ENCODE data around the gene ETNK2. TPM values are rescaled to one million over a fixed set of nuclear protein-coding genes. Genes with fewer than 3 reads are reported as not detected.

Gene ETNK2
- total and polyA plus RNA-seq, 7 donors = 0.46 to 10.5 (median 6.6) TPM

- DNase-seq = no peak
- Histone ChIP-seq H3K4me1 (peaks cover 0 to 46% (median 37%) of the 10 kb centered on the region in 4 donors), H3K27me3 (no peaks in the 10 kb centered on the region), H3K36me3 (peaks cover 0 to 18% (median under 1%) of the 10 kb centered on the region in 4 donors), H3K9me3 (no peaks in the 10 kb centered on the region), H3K27ac (peak overlapping the region in 1 of 4 donors; percentile 41), H3K4me3 (no peak overlapping the region)
- 65 to 73% methylated on average over 11 of the region's 11 CpGs for WGBS, 2 donors
- intact Hi-C loops (cut with DNase I) = no loop called here
- no peak for TF ChIP-seq POLR2A (IDR thresholded peaks at IDR 0.05)
- TF ChIP-seq POLR2AphosphoS5 (IDR thresholded peaks at IDR 0.05) = peak in 1 of 4 donors; percentile 10
These were observed 20.6 kb downstream of the ETNK2 start for GRCh38 chr1:204130981-204131892.

DNA sequence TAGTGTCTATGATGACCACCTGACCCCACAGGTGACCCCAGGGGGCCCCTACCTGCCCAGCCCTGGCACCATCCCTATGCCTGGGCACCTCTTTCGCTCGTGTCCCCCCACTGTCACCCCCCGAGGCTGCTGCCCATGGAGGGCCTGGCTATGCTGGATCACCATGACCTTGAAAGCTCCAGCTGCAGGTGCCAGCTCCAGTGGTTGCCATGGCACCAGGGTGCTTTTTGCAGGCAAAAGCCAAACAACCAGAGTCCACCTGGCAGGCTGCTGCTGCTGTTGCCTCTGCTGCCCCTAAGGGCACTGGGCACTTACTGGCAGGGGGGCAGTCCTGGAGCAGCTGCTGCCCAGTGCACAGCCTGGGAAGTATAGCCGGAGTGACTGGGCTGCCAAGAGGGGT, 21.7 kb downstream of the ETNK2 start:
- TF ChIP-seq POLR2AphosphoS5 (IDR thresholded peaks at IDR 0.05) (peak in 1 of 4 donors; percentile 33), EP300 (IDR thresholded peaks at IDR 0.05) (no peak)

DNA sequence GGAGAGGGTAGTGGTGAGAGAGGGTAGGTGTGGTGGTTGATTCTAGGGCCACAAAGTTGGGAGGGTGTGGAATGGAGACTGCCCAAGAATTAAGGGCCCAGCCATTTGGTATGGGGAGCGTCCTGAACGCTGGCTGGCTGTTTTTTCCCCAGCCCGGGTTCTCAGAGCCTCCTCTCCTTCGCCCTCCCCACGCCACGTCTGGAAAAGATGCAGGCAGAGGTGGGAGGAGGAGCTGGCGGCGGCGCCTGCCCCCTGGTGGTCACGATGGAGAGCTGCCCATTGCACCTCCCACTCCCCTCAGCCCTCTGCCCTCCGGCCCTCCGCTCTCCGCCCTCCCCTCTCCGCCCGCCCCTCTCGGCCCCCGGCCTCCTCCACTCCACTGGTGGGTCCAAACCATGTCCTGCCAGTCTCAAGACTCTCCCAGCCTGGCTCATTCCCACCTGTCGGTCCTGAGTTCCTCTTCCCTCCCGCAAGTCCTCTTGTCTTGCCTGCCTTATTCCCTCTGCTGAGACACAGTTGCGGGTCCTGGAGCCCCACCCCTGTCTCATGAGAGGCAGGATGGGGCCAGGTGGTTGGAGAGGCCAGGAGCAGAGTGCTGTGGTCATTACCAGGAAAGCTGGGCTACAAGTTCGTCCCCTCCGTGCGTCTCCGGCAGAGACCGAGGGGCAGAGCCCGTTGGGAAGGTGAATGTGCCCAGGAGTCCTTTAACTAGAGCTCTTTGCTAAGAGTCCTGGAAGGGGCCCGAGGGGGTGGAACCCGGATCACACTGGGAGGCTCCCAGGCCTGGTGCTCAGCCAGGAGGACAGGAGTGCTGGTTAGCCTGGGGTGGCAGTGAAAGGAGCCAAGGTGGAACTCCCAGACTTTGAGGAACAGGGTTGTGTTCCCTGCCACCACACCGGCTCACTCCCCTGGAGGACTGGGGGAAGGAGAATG, 22.6 kb downstream of the ETNK2 start:
- TF ChIP-seq POLR2A (IDR thresholded peaks at IDR 0.05) (no peak), EP300 (IDR thresholded peaks at IDR 0.05) (no peak), POLR2AphosphoS5 (IDR thresholded peaks at IDR 0.05) (peak in 3 of 4 donors; percentile 36 to 59 (median 48))
- TF ChIP-seq, protein P1, sequence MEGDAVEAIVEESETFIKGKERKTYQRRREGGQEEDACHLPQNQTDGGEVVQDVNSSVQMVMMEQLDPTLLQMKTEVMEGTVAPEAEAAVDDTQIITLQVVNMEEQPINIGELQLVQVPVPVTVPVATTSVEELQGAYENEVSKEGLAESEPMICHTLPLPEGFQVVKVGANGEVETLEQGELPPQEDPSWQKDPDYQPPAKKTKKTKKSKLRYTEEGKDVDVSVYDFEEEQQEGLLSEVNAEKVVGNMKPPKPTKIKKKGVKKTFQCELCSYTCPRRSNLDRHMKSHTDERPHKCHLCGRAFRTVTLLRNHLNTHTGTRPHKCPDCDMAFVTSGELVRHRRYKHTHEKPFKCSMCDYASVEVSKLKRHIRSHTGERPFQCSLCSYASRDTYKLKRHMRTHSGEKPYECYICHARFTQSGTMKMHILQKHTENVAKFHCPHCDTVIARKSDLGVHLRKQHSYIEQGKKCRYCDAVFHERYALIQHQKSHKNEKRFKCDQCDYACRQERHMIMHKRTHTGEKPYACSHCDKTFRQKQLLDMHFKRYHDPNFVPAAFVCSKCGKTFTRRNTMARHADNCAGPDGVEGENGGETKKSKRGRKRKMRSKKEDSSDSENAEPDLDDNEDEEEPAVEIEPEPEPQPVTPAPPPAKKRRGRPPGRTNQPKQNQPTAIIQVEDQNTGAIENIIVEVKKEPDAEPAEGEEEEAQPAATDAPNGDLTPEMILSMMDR (IDR thresholded peaks at IDR 0.05) = peak; percentile 86 to 97 (median 92)
- intact Hi-C loops (cut with DNase I) = loop anchor here (1.0 kb wide), 3 partner anchors 56 to 268 kb away; partner anchors contain the start of genes SNRPE and SOX13
- Histone ChIP-seq H3K36me3 (peaks cover 12 to 32% (median 15%) of the 10 kb centered on the region in 4 donors), H3K27ac (peak overlapping the region; percentile 27 to 56 (median 42)), H3K4me1 (peaks cover 0 to 50% (median 40%) of the 10 kb centered on the region in 4 donors), H3K9me3 (no peaks in the 10 kb centered on the region), H3K27me3 (no peaks in the 10 kb centered on the region), H3K4me3 (peak overlapping the region in 3 of 4 donors; percentile 15 to 33 (median 24))
- 7 to 23% methylated on average over 29 of the region's 29 CpGs for WGBS, 2 donors
- peak; percentile 91 for DNase-seq

More for the DNA sequence above, 21.7 kb downstream of the ETNK2 start:
- H3K9me3 ChIP-seq = no peaks in the 10 kb centered on the region
- H3K36me3 ChIP-seq = peaks cover 6 to 28% (median 8%) of the 10 kb centered on the region in 4 donors
- DNase-seq = no peak
- no peak overlapping the region for H3K27ac ChIP-seq
- peaks cover 0 to 50% (median 40%) of the 10 kb centered on the region in 4 donors for H3K4me1 ChIP-seq
- H3K4me3 ChIP-seq = no peak overlapping the region
- H3K27me3 ChIP-seq = no peaks in the 10 kb centered on the region
- 36 to 80% methylated on average over 4 of the region's 4 CpGs for WGBS, 2 donors
- intact Hi-C loops (cut with DNase I) = no loop called here

DNA sequence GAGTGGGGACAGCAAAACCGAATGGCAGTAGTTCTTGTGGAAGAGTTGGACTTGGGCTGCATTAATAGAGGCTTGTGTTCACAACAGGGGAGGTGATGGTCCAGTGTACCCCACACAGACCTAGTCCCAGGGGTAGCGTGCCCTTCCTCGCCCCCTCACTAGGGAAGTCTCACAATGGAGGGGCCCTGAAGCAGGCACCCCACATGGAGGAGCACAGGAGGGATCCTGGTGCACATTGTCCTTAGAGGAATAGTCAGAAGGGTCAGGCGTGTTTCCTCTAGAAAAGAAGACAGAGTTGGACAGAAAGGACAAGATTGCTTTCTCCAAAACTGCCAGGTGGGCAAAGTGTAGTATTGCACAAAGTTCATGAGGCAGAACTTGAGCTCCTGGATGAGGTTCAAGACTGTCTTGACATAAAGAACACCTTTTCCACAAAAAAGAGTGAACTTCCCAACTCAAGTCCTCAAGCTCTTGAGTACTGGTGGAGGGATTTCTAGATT, 23.3 kb downstream of the ETNK2 start:
- H3K36me3 ChIP-seq = peaks cover 16 to 36% (median 21%) of the 10 kb centered on the region in 4 donors
- H3K4me3 ChIP-seq = peak overlapping the region in 1 of 4 donors; percentile 33
- H3K27ac ChIP-seq = peak overlapping the region in 3 of 4 donors; percentile 39 to 56 (median 45)
- peaks cover 0 to 50% (median 40%) of the 10 kb centered on the region in 4 donors for H3K4me1 ChIP-seq
- intact Hi-C loops (cut with DNase I) = loop anchor here (1.0 kb wide), 2 partner anchors 55 to 257 kb away; partner anchors contain the start of gene SOX13
- no peaks in the 10 kb centered on the region for H3K9me3 ChIP-seq
- no peaks in the 10 kb centered on the region for H3K27me3 ChIP-seq
- DNase-seq = no peak
- 72 to 92% methylated on average over 4 of the region's 4 CpGs for WGBS, 2 donors
- TF ChIP-seq POLR2A (IDR thresholded peaks at IDR 0.05) (no peak), POLR2AphosphoS5 (IDR thresholded peaks at IDR 0.05) (peak in 1 of 4 donors; percentile 7), EP300 (IDR thresholded peaks at IDR 0.05) (no peak)
- TF ChIP-seq, protein P1 (IDR thresholded peaks at IDR 0.05) = no peak

- TF ChIP-seq POLR2A (IDR thresholded peaks at IDR 0.05) = no peak
- TF ChIP-seq, protein P1 (IDR thresholded peaks at IDR 0.05) = peak; percentile 97 to 99 (median 98)
- TF ChIP-seq POLR2AphosphoS5 (IDR thresholded peaks at IDR 0.05) = peak; percentile 47 to 78 (median 66)
- no peak for TF ChIP-seq EP300 (IDR thresholded peaks at IDR 0.05)
- H3K27me3 ChIP-seq = no peaks in the 10 kb centered on the region
- peak; percentile 91 for DNase-seq
- 30 to 51% methylated on average over 5 of the region's 5 CpGs for WGBS, 2 donors
- H3K4me1 ChIP-seq = peaks cover 0 to 50% (median 40%) of the 10 kb centered on the region in 4 donors
- H3K27ac ChIP-seq = peak overlapping the region; percentile 56 to 73 (median 60)
- H3K9me3 ChIP-seq = no peaks in the 10 kb centered on the region
- intact Hi-C loops (cut with DNase I) = loop anchor here (1.0 kb wide), 3 partner anchors 38 to 256 kb away; partner anchors contain the start of gene SOX13
- H3K4me3 ChIP-seq = no peak overlapping the region
- H3K36me3 ChIP-seq = peaks cover 24 to 44% (median 29%) of the 10 kb centered on the region in 4 donors
These were observed 24.1 kb downstream of the ETNK2 start for GRCh38 chr1:204127597-204128242.

Measured in sigmoid colon (tissue), 7 donors.